ENCODE data around the gene FARS2. TPM values are rescaled to one million over a fixed set of nuclear protein-coding genes. Genes with fewer than 3 reads are reported as not detected.

FARS2 gene
- total and polyA plus RNA-seq, 4 donors, result 9.2 to 31.4 (median 19.4) TPM

- Histone ChIP-seq H3K27me3 (ENCODE audit: control insufficient read depth in 3 of 3, insufficient read depth in 3 of 3, low read length in 2 of 3) (no peaks in the 10 kb centered on the region), H3K4me3 (no peak overlapping the region), H3K27ac (ENCODE audit: low read depth in 1 of 2, low read length in 1 of 2) (no peak overlapping the region), H3K4me1 (ENCODE audit: control insufficient read depth in 5 of 5, insufficient read depth in 5 of 5, low read length in 5 of 5) (peaks cover 0 to 3% (median 0%) of the 10 kb centered on the region in 5 donors), H3K9me3 (ENCODE audit: control insufficient read depth in 4 of 4, insufficient read depth in 3 of 4, low read length in 3 of 4) (peaks cover 0 to 5% (median 2%) of the 10 kb centered on the region in 4 donors), H3K9ac (ENCODE audit: insufficient read depth in 1 of 2, low read length in 2 of 2) (no peak overlapping the region), H3K36me3 (ENCODE audit: control insufficient read depth in 4 of 4, insufficient read depth in 4 of 4, low read length in 4 of 4) (no peaks in the 10 kb centered on the region)
- 81 to 89% methylated on average over 9 of the region's 9 CpGs for WGBS, 2 donors
- ATAC-seq (ENCODE audit: insufficient read depth, low FRiP score), result no peak
- DNase-seq, result no peak
- no peak for TF ChIP-seq CTCF (IDR thresholded peaks at IDR 0.05; ENCODE audit: control extremely low read depth, extremely low read depth)
These were observed 490.4 kb downstream of the FARS2 start for GRCh38 chr6:5751525-5752390.

- H3K9me3 ChIP-seq (ENCODE audit: control insufficient read depth in 4 of 4, insufficient read depth in 3 of 4, low read length in 3 of 4), result peaks cover 0 to 5% (median 2%) of the 10 kb centered on the region in 4 donors
- DNase-seq, result no peak
- no peaks in the 10 kb centered on the region for H3K36me3 ChIP-seq (ENCODE audit: control insufficient read depth in 4 of 4, insufficient read depth in 4 of 4, low read length in 4 of 4)
- ATAC-seq (ENCODE audit: insufficient read depth, low FRiP score), result no peak
- H3K9ac ChIP-seq (ENCODE audit: insufficient read depth in 1 of 2, low read length in 2 of 2), result no peak overlapping the region
- 83 to 86% methylated on average over 5 of the region's 5 CpGs for WGBS, 2 donors
- H3K27me3 ChIP-seq (ENCODE audit: control insufficient read depth in 3 of 3, insufficient read depth in 3 of 3, low read length in 2 of 3), result no peaks in the 10 kb centered on the region
- no peak overlapping the region for H3K4me3 ChIP-seq
- TF ChIP-seq CTCF (IDR thresholded peaks at IDR 0.05; ENCODE audit: control extremely low read depth, extremely low read depth), result no peak
- no peak overlapping the region for H3K27ac ChIP-seq (ENCODE audit: low read depth in 1 of 2, low read length in 1 of 2)
- H3K4me1 ChIP-seq (ENCODE audit: control insufficient read depth in 5 of 5, insufficient read depth in 5 of 5, low read length in 5 of 5), result peaks cover 0 to 3% (median 0%) of the 10 kb centered on the region in 5 donors
These were observed 491.0 kb downstream of the FARS2 start for GRCh38 chr6:5752391-5752680.

GRCh38 chr6:5753209-5753608, 491.9 kb downstream of the FARS2 start:
- WGBS, 2 donors, result 98% methylated on average over 4 of the region's 4 CpGs
- no peak for ATAC-seq (ENCODE audit: insufficient read depth, low FRiP score)

More at GRCh38 chr6:5753209-5753608, 491.9 kb downstream of the FARS2 start:
- Histone ChIP-seq H3K9me3 (ENCODE audit: control insufficient read depth in 4 of 4, insufficient read depth in 3 of 4, low read length in 3 of 4) (peaks cover 0 to 5% (median 2%) of the 10 kb centered on the region in 4 donors), H3K4me3 (no peak overlapping the region), H3K9ac (ENCODE audit: insufficient read depth in 1 of 2, low read length in 2 of 2) (no peak overlapping the region), H3K4me1 (ENCODE audit: control insufficient read depth in 5 of 5, insufficient read depth in 5 of 5, low read length in 5 of 5) (peaks cover 0 to 3% (median 0%) of the 10 kb centered on the region in 5 donors), H3K27me3 (ENCODE audit: control insufficient read depth in 3 of 3, insufficient read depth in 3 of 3, low read length in 2 of 3) (no peaks in the 10 kb centered on the region), H3K36me3 (ENCODE audit: control insufficient read depth in 4 of 4, insufficient read depth in 4 of 4, low read length in 4 of 4) (no peaks in the 10 kb centered on the region), H3K27ac (ENCODE audit: low read depth in 1 of 2, low read length in 1 of 2) (no peak overlapping the region)
- no peak for DNase-seq
- no peak for TF ChIP-seq CTCF (IDR thresholded peaks at IDR 0.05; ENCODE audit: control extremely low read depth, extremely low read depth)
